Measurements from ENCODE around the gene INCENP.

GRCh38 chr11:62120431-62120830 lies 3.4 kb upstream of the INCENP start:
- TF ChIP-seq REST (tag by site-specific recombination; IDR thresholded peaks at IDR 0.05): no peak
- no peak for TF ChIP-seq INSM2 (tag by site-specific recombination; IDR thresholded peaks at IDR 0.05)
- no peak for TF ChIP-seq CTCF (tag by site-specific recombination; IDR thresholded peaks at IDR 0.05)
- TF ChIP-seq HOXC10 (CRISPR knock-in tag; IDR thresholded peaks at IDR 0.05): no peak
- no peak for TF ChIP-seq ZNF335 (tag by site-specific recombination; conservative IDR thresholded peaks at IDR 0.05)
- no peak for TF ChIP-seq ZNF24 (tag by site-specific recombination; IDR thresholded peaks at IDR 0.05)
- no peak for TF ChIP-seq ZNF704 (tag by site-specific recombination; IDR thresholded peaks at IDR 0.05)
- TF ChIP-seq ATF2 (tag by site-specific recombination; IDR thresholded peaks at IDR 0.05; ENCODE audit: low read depth): no peak
- no peak for TF ChIP-seq ZNF660 (tag by site-specific recombination; IDR thresholded peaks at IDR 0.05)
- no peak for TF ChIP-seq BCL6B (tag by site-specific recombination; IDR thresholded peaks at IDR 0.05)
- TF ChIP-seq ZNF174 (tag by site-specific recombination; IDR thresholded peaks at IDR 0.05): no peak
- no peak for TF ChIP-seq ZNF501 (tag by site-specific recombination; IDR thresholded peaks at IDR 0.05)
- no peak for TF ChIP-seq ZNF157 (tag by site-specific recombination; IDR thresholded peaks at IDR 0.05)
- no peak for TF ChIP-seq ZNF580 (tag by site-specific recombination; IDR thresholded peaks at IDR 0.05)
